Lung (tissue), 12 donors: ENCODE results near the gene FAM216B. TPM values are rescaled to one million over a fixed set of nuclear protein-coding genes. Genes with fewer than 3 reads are reported as not detected.

ENCODE experiments used
- ATAC-seq: fragments of 200-7000 bp; cut with Tn5 transposase; one replicate; pipeline ENCODE4 v1.9.1; 2020; ENCODE audit warnings: moderate number of reproducible peaks; ENCODE audit not compliant: insufficient read depth, low FRiP score
- DNase-seq, 3 donors: peaks; one replicate each; pipeline ENCODE4 v3.0.0-alpha.2; 2013 to 2017
- H3K27ac ChIP-seq, 2 donors: one replicate each; pipeline ENCODE4 v1.5.1; 2013; ENCODE audit warnings: mild to moderate bottlenecking in 2 of 2, moderate library complexity in 2 of 2, control low read depth in 1 of 2, inconsistent platforms in 1 of 2, low read depth in 1 of 2, low read length in 1 of 2
- H3K27me3 ChIP-seq, 3 donors: one replicate each; pipeline ENCODE4 v1.5.1; 2013; ENCODE audit warnings: low read length in 2 of 3; ENCODE audit not compliant: control insufficient read depth in 3 of 3, insufficient read depth in 3 of 3
- H3K36me3 ChIP-seq, 4 donors: one replicate each; pipeline ENCODE4 v1.5.1; 2013; ENCODE audit warnings: low read length in 4 of 4, mild to moderate bottlenecking in 1 of 4, moderate library complexity in 1 of 4; ENCODE audit not compliant: control insufficient read depth in 4 of 4, insufficient read depth in 4 of 4
- H3K4me1 ChIP-seq, 5 donors: one replicate each; pipeline ENCODE4 v1.5.1; 2013; ENCODE audit warnings: low read length in 5 of 5, mild to moderate bottlenecking in 2 of 5, moderate library complexity in 1 of 5; ENCODE audit not compliant: control insufficient read depth in 5 of 5, insufficient read depth in 5 of 5
- H3K4me3 ChIP-seq: one replicate; pipeline ENCODE4 v1.5.1; 2013; ENCODE audit warnings: mild to moderate bottlenecking, control low read depth, moderate library complexity
- H3K9ac ChIP-seq, 2 donors: one replicate each; pipeline ENCODE4 v1.5.1; 2013; ENCODE audit warnings: low read length in 2 of 2, control low read depth in 1 of 2; ENCODE audit not compliant: insufficient read depth in 1 of 2
- H3K9me3 ChIP-seq, 4 donors: one replicate each; pipeline ENCODE4 v1.5.1; 2013; ENCODE audit warnings: low read length in 3 of 4, mild to moderate bottlenecking in 1 of 4, moderate library complexity in 1 of 4; ENCODE audit not compliant: control insufficient read depth in 4 of 4, insufficient read depth in 3 of 4
- CTCF ChIP-seq: IDR thresholded peaks from 2 replicates; pipeline ENCODE4 v1.5.1; 2012; ENCODE audit warnings: mild to moderate bottlenecking; ENCODE audit errors: control extremely low read depth, extremely low read depth
- WGBS, 2 donors: extraction: QIAGEN DNeasy Blood & Tissue Kit; methylation state at CpG; one replicate each; pipeline ENCODE4 v1.1.7; 2013; 5-methylcytosine and 5-hydroxymethylcytosine counted together
- polyA plus RNA-seq, 2 donors: library from polyadenylated mRNA; stranded (reverse); fragments of 200-250 nt; gene quantifications; one replicate each; pipeline ENCODE4 v1.2.1, GENCODE V29; 2013
- total RNA-seq, 2 donors: library from RNA; depleted of rRNA in 1 of 2; stranded (reverse); fragments of >200 nt in 1 of 2; gene quantifications; one replicate each; pipeline ENCODE4 v1.2.1, GENCODE V29; 2014 to 2021
- donor health status: control.
- donor health status: control.
- donor health status: Bipolar disorder and iron deficiency.
- donor health status: healthy.
- donor health status: DM: yes; HTN: yes; CAD: no.

The FAM216B gene
- total and polyA plus RNA-seq, 4 donors, result 4.9 to 70.4 (median 22.6) TPM

DNA sequence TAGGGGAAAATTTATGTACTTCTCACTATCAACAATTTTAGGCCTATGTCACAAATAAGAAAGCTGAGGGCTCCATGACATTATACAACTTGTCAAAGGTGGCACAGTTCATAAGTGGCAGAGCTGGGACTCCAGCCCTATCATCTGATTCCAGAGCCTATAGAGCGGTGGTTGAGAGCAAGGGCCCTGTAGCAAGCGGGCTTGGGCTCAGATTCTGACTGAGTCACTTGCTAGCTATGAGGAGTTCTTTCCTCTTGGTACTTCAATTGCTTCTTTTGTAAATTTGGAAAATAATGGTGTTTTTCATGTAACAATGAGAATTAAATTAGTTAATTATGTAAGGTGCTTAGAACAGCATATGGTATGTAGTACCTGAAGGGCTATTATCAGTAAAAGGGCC, 28.7 kb upstream of the FAM216B start:
- peaks cover 0 to 2% (median 0%) of the 10 kb centered on the region in 4 donors for H3K9me3 ChIP-seq
- ATAC-seq (no peak), DNase-seq (no peak)
- no peaks in the 10 kb centered on the region for H3K27me3 ChIP-seq
- H3K4me1 ChIP-seq, result peaks cover 2 to 32% (median 5%) of the 10 kb centered on the region in 5 donors
- no peak for TF ChIP-seq CTCF
- no peak overlapping the region for H3K9ac ChIP-seq
- no peak overlapping the region for H3K27ac ChIP-seq
- WGBS, 2 donors, result 88 to 97% methylated on average over 2 of the region's 2 CpGs
- no peak overlapping the region for H3K4me3 ChIP-seq
- H3K36me3 ChIP-seq, result no peaks in the 10 kb centered on the region

DNA sequence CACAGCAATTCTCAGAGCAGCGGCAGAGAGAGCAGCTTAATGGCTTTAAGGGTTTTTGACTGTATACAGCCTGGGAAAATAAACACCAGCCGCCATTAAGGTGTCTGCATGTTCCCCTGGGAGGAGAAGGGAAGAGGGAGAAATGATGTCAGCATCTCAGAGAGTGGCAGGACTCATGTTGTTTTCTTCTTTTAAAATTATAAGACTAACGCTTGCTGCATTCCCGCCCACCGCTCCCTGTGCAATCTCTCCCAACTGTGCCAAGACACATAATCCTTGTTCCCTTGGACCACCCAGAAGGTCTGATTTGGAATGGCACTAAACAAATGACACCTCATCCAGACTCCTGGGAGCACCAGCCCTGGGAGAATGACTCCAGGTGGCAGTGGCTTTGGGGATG, 27.7 kb upstream of the FAM216B start:
- 74 to 82% methylated on average over 5 of the region's 5 CpGs for WGBS, 2 donors
- Histone ChIP-seq H3K27me3 (no peaks in the 10 kb centered on the region), H3K9ac (peak overlapping the region in 1 of 2 donors; percentile 53), H3K4me3 (no peak overlapping the region), H3K4me1 (peaks cover 2 to 30% (median 5%) of the 10 kb centered on the region in 5 donors), H3K27ac (peak overlapping the region in 1 of 2 donors; percentile 3), H3K36me3 (no peaks in the 10 kb centered on the region), H3K9me3 (peaks cover 0 to 2% (median 0%) of the 10 kb centered on the region in 4 donors)
- no peak for ATAC-seq
- DNase-seq, result peak; percentile 79 to 93 (median 92)
- no peak for TF ChIP-seq CTCF

DNA sequence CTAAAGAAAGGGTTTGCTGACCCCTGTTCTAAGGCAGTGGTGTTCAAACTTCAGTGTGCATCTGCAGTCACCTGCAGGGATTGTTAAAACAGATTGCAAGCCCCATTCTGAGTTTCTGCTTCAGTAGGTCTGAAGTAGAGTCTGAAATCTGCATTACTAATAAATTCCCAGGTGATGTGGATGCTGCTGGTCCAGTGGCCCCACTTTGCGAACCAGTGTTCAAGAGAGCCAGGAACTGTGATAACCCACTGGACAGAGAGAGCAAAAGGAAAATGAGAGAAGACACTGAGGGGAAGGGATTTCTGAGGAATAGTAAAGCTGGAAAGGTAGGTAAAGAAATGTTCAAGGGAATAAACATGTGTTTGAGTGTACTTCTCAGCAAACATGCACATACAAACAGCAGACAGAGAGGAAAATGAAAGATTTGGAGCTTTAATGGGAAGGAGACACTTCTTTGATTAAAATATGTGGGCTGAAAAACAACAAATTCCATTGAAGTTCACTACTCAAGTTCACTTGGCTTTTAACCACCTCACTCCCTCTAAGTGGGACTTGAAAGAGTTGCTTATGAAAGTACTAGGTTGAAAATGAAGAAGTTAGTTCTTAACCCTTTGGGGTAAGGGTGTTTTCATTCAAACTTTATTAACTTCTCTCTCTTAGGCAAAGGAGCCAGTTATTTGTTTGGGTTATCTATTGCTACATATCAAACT, 26.4 kb upstream of the FAM216B start:
- Histone ChIP-seq H3K36me3 (no peaks in the 10 kb centered on the region), H3K9me3 (peaks cover 0 to 2% (median 0%) of the 10 kb centered on the region in 4 donors), H3K4me3 (no peak overlapping the region), H3K9ac (no peak overlapping the region), H3K27me3 (no peaks in the 10 kb centered on the region), H3K27ac (no peak overlapping the region), H3K4me1 (peaks cover 2 to 30% (median 5%) of the 10 kb centered on the region in 5 donors)
- peak in 2 of 3 donors; percentile 70 to 78 for DNase-seq
- TF ChIP-seq CTCF, result no peak
- 79 to 93% methylated on average over 1 of the region's 1 CpG for WGBS, 2 donors
- ATAC-seq, result no peak
